Endothelial cell of umbilical vein (primary cell): Measurements from ENCODE around the gene STUM. TPM values are rescaled to one million over a fixed set of nuclear protein-coding genes. Genes with fewer than 3 reads are reported as not detected.

Source experiments
- BruUV-seq: library from RNA; stranded (reverse); fragments of 400-500 nt; replicated peaks from 2 replicates; lab custom pipeline; 2021; lab: Mats Ljungman, UMichigan
- CTCF ChIA-PET: fragments of 300-600, 350-600 bp; sonication (Branson Sonifier 250); formaldehyde crosslinking; loops from one replicate; lab custom pipeline; 2021; ENCODE audit warnings: antibody characterized with exemption, inconsistent platforms; lab: Charles Lee
- POLR2A ChIA-PET: fragments of 300-600, 350-600 bp; sonication (Branson Sonifier 250); formaldehyde crosslinking; loops from one replicate; lab custom pipeline; 2021; ENCODE audit warnings: antibody characterized with exemption, inconsistent platforms; lab: Charles Lee
- DNase-seq: peaks from one replicate; pipeline ENCODE4 v3.0.0-alpha.2; 2011; ENCODE audit warnings: low read depth, low spot score
- FAIRE-seq: peaks from 2 replicates; lab custom pipeline; 2011; peaks lifted over from hg19 to GRCh38; lab: Jason Lieb, UNC
- H2AFZ ChIP-seq: 2 replicates; pipeline ENCODE4 v1.6.0; 2012; ENCODE audit warnings: low read depth, low read length, control low read depth, inconsistent platforms
- H3K27ac ChIP-seq: 2 replicates; pipeline ENCODE4 v1.5.1; 2011; ENCODE audit warnings: low read depth, mild to moderate bottlenecking, control low read depth, low read length, moderate library complexity; ENCODE audit not compliant: insufficient read depth
- H3K27me3 ChIP-seq, 2 experiments: 2 replicates each; pipeline versions ENCODE4 v1.6.0 to v1.6.1; 2011; ENCODE audit warnings: low read length in 2 of 2, mixed read lengths in 1 of 2; ENCODE audit not compliant: control insufficient read depth in 2 of 2, insufficient read depth in 2 of 2
- H3K36me3 ChIP-seq, 2 experiments: 2 replicates in 1 of 2; 3 replicates in 1 of 2; pipeline ENCODE4 v1.5.1; 2011; ENCODE audit warnings: low read length in 2 of 2, mild to moderate bottlenecking in 1 of 2, moderate library complexity in 1 of 2; ENCODE audit not compliant: control insufficient read depth in 2 of 2, insufficient read depth in 2 of 2; ENCODE audit errors: extremely low read depth in 1 of 2
- H3K4me1 ChIP-seq: 3 replicates; pipeline ENCODE4 v1.5.1; 2011; ENCODE audit warnings: mild to moderate bottlenecking, low read length; ENCODE audit not compliant: control insufficient read depth, insufficient read depth; ENCODE audit errors: extremely low read depth
- H3K4me2 ChIP-seq: 2 replicates; pipeline ENCODE4 v1.6.1; 2011; ENCODE audit warnings: low read length, control low read depth, mixed read lengths; ENCODE audit not compliant: insufficient read depth
- H3K4me3 ChIP-seq, 3 experiments: fragments of 200-600 bp in 1 of 3; sonication (generic), shearing (Covaris generic) in 1 of 3; replicated peaks in 1 of 3; 2 replicates each; pipeline ENCODE4 v1.5.1; 2011 to 2016; ENCODE audit warnings: control low read depth in 3 of 3, low read length in 3 of 3, mild to moderate bottlenecking in 2 of 3, inconsistent platforms in 1 of 3, low read depth in 1 of 3, moderate library complexity in 1 of 3; ENCODE audit not compliant: insufficient read depth in 1 of 3
- H3K79me2 ChIP-seq: 2 replicates; pipeline ENCODE4 v1.6.0; 2012; ENCODE audit warnings: low read length, inconsistent platforms; ENCODE audit not compliant: control insufficient read depth, insufficient read depth
- H3K9ac ChIP-seq: replicated peaks from 2 replicates; pipeline ENCODE3; 2011; ENCODE audit warnings: low read length, control low read depth; ENCODE audit not compliant: insufficient read depth; ENCODE audit errors: extremely low read depth
- H3K9me1 ChIP-seq: replicated peaks from 3 replicates; pipeline ENCODE4 v1.6.0; 2011; ENCODE audit warnings: mild to moderate bottlenecking, low read length; ENCODE audit not compliant: control insufficient read depth, insufficient read depth; ENCODE audit errors: extremely low read depth
- H3K9me3 ChIP-seq: replicated peaks from 2 replicates; pipeline ENCODE4 v1.5.1; 2012; ENCODE audit warnings: low read length, inconsistent platforms; ENCODE audit not compliant: control insufficient read depth, insufficient read depth
- H4K20me1 ChIP-seq: replicated peaks from 2 replicates; pipeline ENCODE3; 2011; ENCODE audit warnings: mild to moderate bottlenecking, low read length; ENCODE audit not compliant: control insufficient read depth, insufficient read depth; ENCODE audit errors: extremely low read depth
- EZH2 ChIP-seq: IDR thresholded peaks from 2 replicates; pipeline ENCODE4 v1.6.1; 2012; ENCODE audit warnings: borderline replicate concordance, low read depth, mild to moderate bottlenecking, moderate library complexity, low read length, inconsistent platforms; ENCODE audit not compliant: severe bottlenecking
- MYC ChIP-seq: IDR thresholded peaks from one replicate; pipeline ENCODE4 v1.6.1; 2011; ENCODE audit warnings: mild to moderate bottlenecking, low read depth, low read length
- POLR2A ChIP-seq: IDR thresholded peaks from 2 replicates; pipeline ENCODE4 v1.6.1; 2012; ENCODE audit warnings: low read depth, mild to moderate bottlenecking, control low read depth, low read length
- POLR2AphosphoS5 ChIP-seq: IDR thresholded peaks from 2 replicates; pipeline ENCODE4 v1.6.1; 2012; ENCODE audit warnings: low read depth, mild to moderate bottlenecking, control low read depth, low read length, moderate library complexity; ENCODE audit not compliant: insufficient read depth
- dilution Hi-C: fragments of 300-500 bp; cut with MboI; formaldehyde crosslinking; loops from one replicate; pipeline ENCODE4 v1.15.0; 2019; ENCODE audit warnings: low sequenced_read_pairs; ENCODE audit not compliant: extremely low pct_ligation_motif_present
- intact Hi-C: fragments of 100-400 bp; cut with micrococcal nuclease; formaldehyde crosslinking; loops from one replicate; pipeline ENCODE4 v1.10.0; 2022
- polyA plus RNA-seq, 4 experiments: library from polyadenylated mRNA; depleted of rRNA in 3 of 4; stranded (reverse) in 3 of 4; unstranded in 1 of 4; fragments of >200 nt; gene quantifications; 2 replicates each; pipeline versions ENCODE4 v1.2.1 to v1.2.3, GENCODE V29; 2011 to 2012; ENCODE audit warnings: missing spikeins in 1 of 4
- total RNA-seq: library from RNA; stranded (reverse); gene quantifications from 2 replicates; pipeline ENCODE4 v1.2.3, GENCODE V29; 2021
- TF ChIP-seq, protein P1 (sequence below), 2 donors: IDR thresholded peaks; 1 replicate in 1 of 2; 2 replicates in 1 of 2; pipeline ENCODE4 v1.5.1; 2011; ENCODE audit warnings: low read length in 2 of 2, mild to moderate bottlenecking in 2 of 2, moderate library complexity in 2 of 2, control low read depth in 1 of 2, inconsistent platforms in 1 of 2, low read depth in 1 of 2; ENCODE audit not compliant: insufficient read depth in 1 of 2; ENCODE audit errors: extremely low read depth in 1 of 2

The STUM gene
- total and polyA plus RNA-seq, 2 donors (not counting 3 experiments of a cell fraction or from before 2014, with no cell fraction given): not detected

GRCh38 chr1:226633541-226634165 lies 85.1 kb downstream of the STUM start:
- no peak overlapping the region for H3K4me3 ChIP-seq
- no peak overlapping the region for H3K4me2 ChIP-seq
- no peaks in the 10 kb centered on the region for H3K9me1 ChIP-seq
- intact Hi-C loops (loop anchor here (1.0 to 5.0 kb wide), 6 partner anchors 104 to 804 kb away; no protein-coding TSS in a partner anchor), dilution Hi-C loops (no loop called here)
- CTCF ChIA-PET: interaction anchor here (1.2 to 8.8 kb wide), 4 partner anchors 25 to 216 kb away, joined by 3 to 85 read pairs (median 4); partner anchors contain the start of gene STUM
- no peaks in the 10 kb centered on the region for H3K27me3 ChIP-seq
- POLR2A ChIA-PET: no interaction called here
- no peaks in the 10 kb centered on the region for H4K20me1 ChIP-seq
- H3K36me3 ChIP-seq: peaks cover 0 to 9% of the 10 kb centered on the region in 2 experiments
- no peaks in the 10 kb centered on the region for H3K79me2 ChIP-seq
- no peak overlapping the region for H2AFZ ChIP-seq
- no peak for TF ChIP-seq POLR2AphosphoS5
- no peak for TF ChIP-seq EZH2
- TF ChIP-seq MYC: no peak
- no peak for TF ChIP-seq POLR2A
- FAIRE-seq (no peak), DNase-seq (no peak)
- H3K9ac ChIP-seq: no peak overlapping the region
- BruUV-seq: no TSS peak
- H3K4me1 ChIP-seq: no peaks in the 10 kb centered on the region
- H3K27ac ChIP-seq: no peak overlapping the region
- H3K9me3 ChIP-seq: no peaks in the 10 kb centered on the region

DNA sequence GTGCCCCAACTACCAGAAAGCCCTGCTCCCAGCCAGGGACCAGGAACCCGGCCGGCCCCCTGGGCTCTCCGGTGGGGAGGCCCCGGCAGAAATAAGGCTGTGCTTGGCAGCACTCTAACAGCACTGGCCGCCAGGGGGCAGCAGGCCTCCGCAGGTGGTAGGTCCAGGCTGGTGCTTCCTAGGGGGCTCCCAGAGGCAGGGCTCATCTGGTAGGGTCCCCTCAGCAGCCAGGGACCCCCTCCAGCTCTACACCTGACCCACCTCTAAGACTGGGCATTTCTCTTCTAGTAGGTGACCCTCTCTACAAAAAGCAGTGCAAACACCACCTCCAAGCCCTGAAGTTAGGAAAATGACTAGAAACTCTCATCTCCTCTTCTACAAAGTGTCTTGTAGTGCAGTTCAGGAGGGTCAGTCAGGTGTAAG lies 85.6 kb downstream of the STUM start:
- no TSS peak for BruUV-seq
- Histone ChIP-seq H3K36me3 (peaks cover 0 to 10% of the 10 kb centered on the region in 2 experiments), H3K9me3 (no peaks in the 10 kb centered on the region), H3K79me2 (no peaks in the 10 kb centered on the region), H3K9ac (no peak overlapping the region), H4K20me1 (no peaks in the 10 kb centered on the region), H3K4me3 (no peak overlapping the region), H3K4me2 (no peak overlapping the region), H3K9me1 (no peaks in the 10 kb centered on the region), H3K27ac (no peak overlapping the region), H3K27me3 (no peaks in the 10 kb centered on the region), H2AFZ (no peak overlapping the region), H3K4me1 (no peaks in the 10 kb centered on the region)
- dilution Hi-C loops: no loop called here
- POLR2A ChIA-PET: no interaction called here
- peak; percentile 44 for FAIRE-seq
- CTCF ChIA-PET: interaction anchor here (1.0 to 8.8 kb wide), 6 partner anchors 25 to 306 kb away, joined by 3 to 85 read pairs (median 4); partner anchors contain the start of genes COQ8A, ITPKB and STUM
- intact Hi-C loops: loop anchor here (1.0 to 5.0 kb wide), 6 partner anchors 103 to 803 kb away; no protein-coding TSS in a partner anchor
- peak; percentile 60 for DNase-seq
- TF ChIP-seq, protein P1, sequence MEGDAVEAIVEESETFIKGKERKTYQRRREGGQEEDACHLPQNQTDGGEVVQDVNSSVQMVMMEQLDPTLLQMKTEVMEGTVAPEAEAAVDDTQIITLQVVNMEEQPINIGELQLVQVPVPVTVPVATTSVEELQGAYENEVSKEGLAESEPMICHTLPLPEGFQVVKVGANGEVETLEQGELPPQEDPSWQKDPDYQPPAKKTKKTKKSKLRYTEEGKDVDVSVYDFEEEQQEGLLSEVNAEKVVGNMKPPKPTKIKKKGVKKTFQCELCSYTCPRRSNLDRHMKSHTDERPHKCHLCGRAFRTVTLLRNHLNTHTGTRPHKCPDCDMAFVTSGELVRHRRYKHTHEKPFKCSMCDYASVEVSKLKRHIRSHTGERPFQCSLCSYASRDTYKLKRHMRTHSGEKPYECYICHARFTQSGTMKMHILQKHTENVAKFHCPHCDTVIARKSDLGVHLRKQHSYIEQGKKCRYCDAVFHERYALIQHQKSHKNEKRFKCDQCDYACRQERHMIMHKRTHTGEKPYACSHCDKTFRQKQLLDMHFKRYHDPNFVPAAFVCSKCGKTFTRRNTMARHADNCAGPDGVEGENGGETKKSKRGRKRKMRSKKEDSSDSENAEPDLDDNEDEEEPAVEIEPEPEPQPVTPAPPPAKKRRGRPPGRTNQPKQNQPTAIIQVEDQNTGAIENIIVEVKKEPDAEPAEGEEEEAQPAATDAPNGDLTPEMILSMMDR (IDR thresholded peaks at IDR 0.05; ENCODE audit: extremely low read depth in 1 of 2, insufficient read depth in 1 of 2, low read depth in 1 of 2, low read length in 2 of 2): peak; percentile 83 to 95
- no peak for TF ChIP-seq POLR2A
